PC-3 (cell line): ENCODE results near the gene P3R3URF. TPM values are rescaled to one million over a fixed set of nuclear protein-coding genes. Genes with fewer than 3 reads are reported as not detected.

Experiments
- ATAC-seq: fragments of 200-7000 bp; cut with Tn5 transposase; 2 replicates; pipeline ENCODE4 v1.9.1; 2020; ENCODE audit warnings: mild to moderate bottlenecking, moderate library complexity
- BruUV-seq: library from RNA; stranded (reverse); fragments of 400-500 nt; replicated peaks from 2 replicates; lab custom pipeline; 2021; lab: Mats Ljungman, UMichigan
- CTCF ChIA-PET: fragments of 300-600 bp; sonication (Branson Sonifier 250); formaldehyde crosslinking; loops from one replicate; lab custom pipeline; 2022; ENCODE audit warnings: antibody characterized with exemption; lab: Charles Lee
- POLR2A ChIA-PET: fragments of 300-600 bp; sonication (Branson Sonifier 250); formaldehyde crosslinking; loops from one replicate; lab custom pipeline; 2022; ENCODE audit warnings: antibody characterized with exemption; ENCODE audit not compliant: unreplicated experiment; lab: Charles Lee
- DNase-seq: peaks from one replicate; pipeline ENCODE4 v3.0.0-alpha.2; 2015
- H2AFZ ChIP-seq: fragments of 300-600 bp; sonication (generic); 2 replicates; pipeline ENCODE4 v1.6.0; 2016; ENCODE audit warnings: antibody characterized with exemption, low read length
- H3F3A ChIP-seq: fragments of 300-600 bp; sonication (generic); one replicate; pipeline ENCODE4 v1.6.0; 2017; ENCODE audit warnings: antibody characterized with exemption, low read length, control low read depth, mild to moderate bottlenecking; ENCODE audit not compliant: unreplicated experiment
- H3K27ac ChIP-seq: fragments of 300-600 bp; sonication (generic); 2 replicates; pipeline ENCODE4 v1.5.1; 2016; ENCODE audit warnings: mild to moderate bottlenecking, low read length
- H3K27me3 ChIP-seq: fragments of 300-600 bp; sonication (generic); 2 replicates; pipeline ENCODE4 v1.6.1; 2016; ENCODE audit warnings: low read length, mixed read lengths
- H3K36me3 ChIP-seq: fragments of 300-600 bp; sonication (generic); 2 replicates; pipeline ENCODE4 v1.6.1; 2016; ENCODE audit warnings: low read depth, mixed run types, low read length, mixed read lengths
- H3K4me1 ChIP-seq: fragments of 300-600 bp; sonication (generic); 2 replicates; pipeline ENCODE4 v1.5.1; 2016; ENCODE audit warnings: low read length; ENCODE audit not compliant: insufficient read depth
- H3K4me2 ChIP-seq: fragments of 300-600 bp; sonication (generic); 2 replicates; pipeline ENCODE4 v1.6.0; 2016; ENCODE audit warnings: low read length
- H3K4me3 ChIP-seq: fragments of 300-600 bp; sonication (generic); 2 replicates; pipeline ENCODE4 v1.5.1; 2016; ENCODE audit warnings: mild to moderate bottlenecking, low read length, mixed read lengths
- H3K79me2 ChIP-seq: fragments of 300-600 bp; sonication (generic); 2 replicates; pipeline ENCODE4 v1.6.1; 2017; ENCODE audit warnings: low read length, mixed read lengths
- H3K9ac ChIP-seq: fragments of 300-600 bp; sonication (generic); 2 replicates; pipeline ENCODE4 v1.6.0; 2016; ENCODE audit warnings: mild to moderate bottlenecking, low read length
- H3K9me2 ChIP-seq: fragments of 300-600 bp; sonication (generic); replicated peaks from 2 replicates; pipeline ENCODE4 v1.6.1; 2016; ENCODE audit warnings: mixed run types, low read length, mixed read lengths
- H3K9me3 ChIP-seq: fragments of 300-600 bp; sonication (generic); 2 replicates; pipeline ENCODE4 v1.6.1; 2016; ENCODE audit warnings: low read length, mixed read lengths
- H4K20me1 ChIP-seq: fragments of 300-600 bp; sonication (generic); 2 replicates; pipeline ENCODE4 v1.6.1; 2016; ENCODE audit warnings: low read length, mixed read lengths
- EZH2 ChIP-seq: fragments of 300-600 bp; sonication (generic); IDR thresholded peaks from one replicate; pipeline ENCODE4 v1.6.1; 2017; ENCODE audit warnings: antibody characterized with exemption, mild to moderate bottlenecking, low read length; ENCODE audit not compliant: unreplicated experiment
- EZH2phosphoT487 ChIP-seq: fragments of 300-600 bp; sonication (generic); IDR thresholded peaks from 2 replicates; pipeline ENCODE4 v1.6.1; 2018; ENCODE audit warnings: mild to moderate bottlenecking, antibody characterized with exemption, low read length, borderline replicate concordance
- intact Hi-C: fragments of 100-400 bp; cut with micrococcal nuclease; formaldehyde crosslinking; loops from 2 replicates; pipeline ENCODE4 v1.9.0; 2023
- total RNA-seq: library from RNA; depleted of rRNA; stranded (reverse); fragments of >200 nt; gene quantifications from 2 replicates; pipeline ENCODE4 v1.2.3, GENCODE V29; 2014
- TF ChIP-seq, protein P1 (sequence below): fragments of 300-600 bp; sonication (generic); conservative IDR thresholded peaks from 2 replicates; pipeline ENCODE4 v1.5.1; 2017; ENCODE audit warnings: antibody characterized with exemption, low read depth, mild to moderate bottlenecking, low read length

The P3R3URF gene
- total RNA-seq, 1 experiment from 2014 or later, result not detected

- Histone ChIP-seq H2AFZ (peak within 1 kb of the TSS; percentile 98), H3K4me1 (peaks cover 9% of the 10 kb centered on the region), H3K36me3 (no peaks in the 10 kb centered on the region; the same call in 1 of the 2 replicates), H3K79me2 (peaks cover 23% of the 10 kb centered on the region), H3K4me2 (peak within 1 kb of the TSS; percentile 99), H3K9me3 (no peaks in the 10 kb centered on the region), H3F3A (no peaks in the 10 kb centered on the region), H3K9ac (peak within 1 kb of the TSS; percentile 95), H3K27me3 (no peaks in the 10 kb centered on the region), H3K4me3 (peak within 1 kb of the TSS; percentile 95), H4K20me1 (no peaks in the 10 kb centered on the region), H3K27ac (peak within 1 kb of the TSS; percentile 72), H3K9me2 (no peaks in the 10 kb centered on the region)
- CTCF ChIA-PET, result interaction anchor here (0.6 to 1.6 kb wide), 3 partner anchors 15 to 63 kb away, joined by 3 to 7 read pairs (median 4); no protein-coding TSS in a partner anchor
- intact Hi-C loops, result loop anchor here (1.0 kb wide), 2 partner anchors 15 to 25 kb away; no protein-coding TSS in a partner anchor
- TF ChIP-seq, protein P1, sequence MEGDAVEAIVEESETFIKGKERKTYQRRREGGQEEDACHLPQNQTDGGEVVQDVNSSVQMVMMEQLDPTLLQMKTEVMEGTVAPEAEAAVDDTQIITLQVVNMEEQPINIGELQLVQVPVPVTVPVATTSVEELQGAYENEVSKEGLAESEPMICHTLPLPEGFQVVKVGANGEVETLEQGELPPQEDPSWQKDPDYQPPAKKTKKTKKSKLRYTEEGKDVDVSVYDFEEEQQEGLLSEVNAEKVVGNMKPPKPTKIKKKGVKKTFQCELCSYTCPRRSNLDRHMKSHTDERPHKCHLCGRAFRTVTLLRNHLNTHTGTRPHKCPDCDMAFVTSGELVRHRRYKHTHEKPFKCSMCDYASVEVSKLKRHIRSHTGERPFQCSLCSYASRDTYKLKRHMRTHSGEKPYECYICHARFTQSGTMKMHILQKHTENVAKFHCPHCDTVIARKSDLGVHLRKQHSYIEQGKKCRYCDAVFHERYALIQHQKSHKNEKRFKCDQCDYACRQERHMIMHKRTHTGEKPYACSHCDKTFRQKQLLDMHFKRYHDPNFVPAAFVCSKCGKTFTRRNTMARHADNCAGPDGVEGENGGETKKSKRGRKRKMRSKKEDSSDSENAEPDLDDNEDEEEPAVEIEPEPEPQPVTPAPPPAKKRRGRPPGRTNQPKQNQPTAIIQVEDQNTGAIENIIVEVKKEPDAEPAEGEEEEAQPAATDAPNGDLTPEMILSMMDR, result peak; percentile 51; the same call in 1 of the 2 replicates
- no peak for TF ChIP-seq EZH2
- POLR2A ChIA-PET, result no interaction called here
- ATAC-seq (peak; percentile 90), DNase-seq (peak; percentile 65)
- BruUV-seq, result TSS peak; percentile 67
Measured at GRCh38 chr1:46197964-46198811, 21.9 kb upstream of the P3R3URF start, which contains the start of gene POMGNT1. Gene POMGNT1 (minus strand): TSS chr1:46198434. CDS start chr1:46197821, 613 bp downstream.

- peaks cover 9% of the 10 kb centered on the region for H3K4me1 ChIP-seq
- no peaks in the 10 kb centered on the region for H3F3A ChIP-seq
- H3K9me3 ChIP-seq, result no peaks in the 10 kb centered on the region
- no peaks in the 10 kb centered on the region for H3K27me3 ChIP-seq
- TF ChIP-seq EZH2, result no peak
- TF ChIP-seq, protein P1, result no peak
- TF ChIP-seq EZH2phosphoT487, result no peak
- peaks cover 3% of the 10 kb centered on the region for H3K36me3 ChIP-seq
- BruUV-seq, result no TSS peak
- peak overlapping the region; percentile 75 for H3K4me3 ChIP-seq
- H4K20me1 ChIP-seq, result no peaks in the 10 kb centered on the region
- POLR2A ChIA-PET, result no interaction called here
- H3K79me2 ChIP-seq, result peaks cover 23% of the 10 kb centered on the region
- H3K9me2 ChIP-seq, result no peaks in the 10 kb centered on the region
- ATAC-seq (peak; percentile 27; the same call in 1 of the 2 replicates), DNase-seq (no peak)
- CTCF ChIA-PET, result interaction anchor here (0.6 kb wide), 1 partner anchor 16 kb away, joined by 3 read pairs; no protein-coding TSS in a partner anchor
- peak overlapping the region; percentile 92 for H2AFZ ChIP-seq
- H3K4me2 ChIP-seq, result peak overlapping the region; percentile 86
- peak overlapping the region; percentile 72 for H3K27ac ChIP-seq
- peak overlapping the region; percentile 95 for H3K9ac ChIP-seq
- intact Hi-C loops, result no loop called here
Measured at GRCh38 chr1:46197560-46197963, 21.3 kb upstream of the P3R3URF start.
